Ramos (cell line): ENCODE measurements around the gene NKX6-2.
"Not testable (repeated sequence)": the region's sequence is repeated elsewhere in the genome, so short reads cannot be mapped to it uniquely, and the experiment has no call there.

ENCODE experiments used
- in situ Hi-C: fragments of 300-500 bp; cut with MboI; formaldehyde crosslinking; loops from one replicate; pipeline ENCODE4 v1.14.3; 2022; ENCODE audit warnings: low sequenced_read_pairs; ENCODE audit not compliant: unreplicated experiment

NKX6-2 gene

GRCh38 chr10:132802048-132802447 is 16.1 kb upstream of the NKX6-2 start:
- in situ Hi-C loops = no loop called here

- in situ Hi-C loops = no loop called here
Measured at GRCh38 chr10:132799865-132800264, 13.9 kb upstream of the NKX6-2 start.

- in situ Hi-C loops = no loop called here
Measured at GRCh38 chr10:132798876-132799275, 12.9 kb upstream of the NKX6-2 start.

GRCh38 chr10:132798403-132798802 is 12.5 kb upstream of the NKX6-2 start:
- in situ Hi-C loops = no loop called here

- in situ Hi-C loops = not testable (repeated sequence)
Measured at GRCh38 chr10:132797986-132798385, 12.0 kb upstream of the NKX6-2 start.

- in situ Hi-C loops = no loop called here
Measured at GRCh38 chr10:132796846-132797245, 10.9 kb upstream of the NKX6-2 start.

GRCh38 chr10:132793871-132794849 is 8.2 kb upstream of the NKX6-2 start:
- in situ Hi-C loops = no loop called here

GRCh38 chr10:132793213-132793612 is 7.3 kb upstream of the NKX6-2 start:
- in situ Hi-C loops = no loop called here

- in situ Hi-C loops = no loop called here
Measured at GRCh38 chr10:132792796-132793195, 6.8 kb upstream of the NKX6-2 start.

- in situ Hi-C loops = not testable (repeated sequence)
Measured at GRCh38 chr10:132792099-132792498, 6.2 kb upstream of the NKX6-2 start.

- in situ Hi-C loops = no loop called here
Measured at GRCh38 chr10:132790934-132791829, 5.2 kb upstream of the NKX6-2 start.

- in situ Hi-C loops = no loop called here
Measured at GRCh38 chr10:132790470-132790869, 4.5 kb upstream of the NKX6-2 start.

GRCh38 chr10:132789659-132790148 is 3.8 kb upstream of the NKX6-2 start:
- in situ Hi-C loops = no loop called here

- in situ Hi-C loops = no loop called here
Measured at GRCh38 chr10:132788831-132789219, 2.9 kb upstream of the NKX6-2 start.

GRCh38 chr10:132788180-132788830 is 2.4 kb upstream of the NKX6-2 start:
- in situ Hi-C loops = no loop called here

GRCh38 chr10:132787495-132788179 is 1.7 kb upstream of the NKX6-2 start:
- in situ Hi-C loops = no loop called here

- in situ Hi-C loops = no loop called here
Measured at GRCh38 chr10:132786884-132787494, 1.0 kb upstream of the NKX6-2 start.

- in situ Hi-C loops = no loop called here
Measured at GRCh38 chr10:132786476-132786883, 533 bp upstream of the NKX6-2 start.
